Upper lobe of right lung (tissue), 1 donor: ENCODE measurements around the gene FOXP1. TPM values are rescaled to one million over a fixed set of nuclear protein-coding genes. Genes with fewer than 3 reads are reported as not detected.

Experiments
- ATAC-seq: fragments of 200-7000 bp; cut with Tn5 transposase; one replicate; pipeline ENCODE4 v1.9.1; 2020; ENCODE audit warnings: mild to moderate bottlenecking, moderate library complexity
- DNase-seq: peaks from one replicate; pipeline ENCODE4 v3.0.0-alpha.2; 2020
- H3K27ac ChIP-seq: fragments of 200-600 bp; one replicate; pipeline ENCODE4 v1.8.0; 2022
- H3K27me3 ChIP-seq: fragments of 200-600 bp; one replicate; pipeline ENCODE4 v1.8.0; 2022; ENCODE audit warnings: mild to moderate bottlenecking
- H3K36me3 ChIP-seq: fragments of 200-600 bp; one replicate; pipeline ENCODE4 v1.8.0; 2022
- H3K4me1 ChIP-seq: fragments of 200-600 bp; one replicate; pipeline ENCODE4 v1.8.0; 2022
- H3K4me3 ChIP-seq: fragments of 200-600 bp; one replicate; pipeline ENCODE4 v1.8.0; 2022; ENCODE audit warnings: mild to moderate bottlenecking
- H3K9me3 ChIP-seq: fragments of 200-600 bp; one replicate; pipeline ENCODE4 v1.8.0; 2022
- intact Hi-C: fragments of 100-400 bp; cut with DNase I; formaldehyde crosslinking; loops from one replicate; pipeline ENCODE4 v1.11.0; 2022
- total RNA-seq: library from RNA; stranded (reverse); fragmentation: NEBNext Ultra II Directional; extraction: Animal tissue kit (Norgen Biotek cat#: 25700); gene quantifications from one replicate; pipeline ENCODE4 v1.2.1, GENCODE V29; 2021
- TF ChIP-seq, protein P1 (sequence below): fragments of 200-600 bp; IDR thresholded peaks from one replicate; pipeline ENCODE4 v1.8.0; 2022; ENCODE audit warnings: antibody characterized with exemption
- donor health status: DM: no; HTN: yes; CAD: no; lungs with severe emphysema.

Gene FOXP1
- total RNA-seq, 1 donor from 2014 or later = 140 TPM

DNA sequence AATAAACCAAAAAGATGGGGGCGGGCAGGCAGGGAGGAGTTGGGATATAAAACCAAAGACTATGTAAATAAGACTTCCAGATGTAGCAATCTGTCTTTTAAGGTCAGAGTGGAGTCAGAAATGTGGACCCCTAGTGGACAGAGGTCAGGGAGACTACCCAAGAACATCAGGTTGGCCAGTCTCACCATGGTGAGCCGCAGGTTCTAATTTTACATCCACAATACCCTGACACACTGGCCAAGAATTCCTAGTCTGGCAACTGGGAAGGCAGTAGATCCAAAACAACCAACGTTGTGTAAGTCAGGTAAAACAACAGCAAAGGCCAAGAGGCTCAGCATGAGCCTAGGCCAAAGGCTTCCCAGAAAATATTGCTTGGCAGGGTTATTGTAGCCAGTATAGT is 203.4 kb downstream of the FOXP1 start:
- peaks cover 8% of the 10 kb centered on the region for H3K4me1 ChIP-seq
- TF ChIP-seq, protein P1, sequence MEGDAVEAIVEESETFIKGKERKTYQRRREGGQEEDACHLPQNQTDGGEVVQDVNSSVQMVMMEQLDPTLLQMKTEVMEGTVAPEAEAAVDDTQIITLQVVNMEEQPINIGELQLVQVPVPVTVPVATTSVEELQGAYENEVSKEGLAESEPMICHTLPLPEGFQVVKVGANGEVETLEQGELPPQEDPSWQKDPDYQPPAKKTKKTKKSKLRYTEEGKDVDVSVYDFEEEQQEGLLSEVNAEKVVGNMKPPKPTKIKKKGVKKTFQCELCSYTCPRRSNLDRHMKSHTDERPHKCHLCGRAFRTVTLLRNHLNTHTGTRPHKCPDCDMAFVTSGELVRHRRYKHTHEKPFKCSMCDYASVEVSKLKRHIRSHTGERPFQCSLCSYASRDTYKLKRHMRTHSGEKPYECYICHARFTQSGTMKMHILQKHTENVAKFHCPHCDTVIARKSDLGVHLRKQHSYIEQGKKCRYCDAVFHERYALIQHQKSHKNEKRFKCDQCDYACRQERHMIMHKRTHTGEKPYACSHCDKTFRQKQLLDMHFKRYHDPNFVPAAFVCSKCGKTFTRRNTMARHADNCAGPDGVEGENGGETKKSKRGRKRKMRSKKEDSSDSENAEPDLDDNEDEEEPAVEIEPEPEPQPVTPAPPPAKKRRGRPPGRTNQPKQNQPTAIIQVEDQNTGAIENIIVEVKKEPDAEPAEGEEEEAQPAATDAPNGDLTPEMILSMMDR = no peak
- no peaks in the 10 kb centered on the region for H3K36me3 ChIP-seq
- H3K27ac ChIP-seq = no peak overlapping the region
- no peak for ATAC-seq
- no peak overlapping the region for H3K4me3 ChIP-seq
- no peaks in the 10 kb centered on the region for H3K9me3 ChIP-seq
- intact Hi-C loops = no loop called here
- DNase-seq = no peak
- no peaks in the 10 kb centered on the region for H3K27me3 ChIP-seq

DNA sequence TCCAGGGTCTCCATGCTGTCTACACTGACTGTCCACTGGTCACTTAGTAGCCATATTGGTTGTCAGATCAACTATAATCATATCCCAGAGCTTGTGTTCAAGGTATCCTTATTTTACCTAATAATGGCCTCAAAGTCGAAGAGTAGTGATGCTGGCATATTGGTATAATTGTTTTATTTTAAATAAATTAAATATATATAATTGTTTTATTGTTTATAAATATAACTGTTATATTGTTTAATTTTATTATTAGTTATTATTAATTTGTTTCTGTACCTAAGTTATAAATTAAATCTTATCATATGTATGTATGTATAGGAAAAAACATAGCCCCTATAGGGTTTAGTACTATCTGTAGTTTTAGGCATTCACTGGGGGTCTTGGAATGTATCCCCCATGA is 205.0 kb downstream of the FOXP1 start:
- no peaks in the 10 kb centered on the region for H3K27me3 ChIP-seq
- H3K4me1 ChIP-seq = no peaks in the 10 kb centered on the region
- TF ChIP-seq, protein P1 = no peak
- DNase-seq = no peak
- no peaks in the 10 kb centered on the region for H3K36me3 ChIP-seq
- no peak overlapping the region for H3K4me3 ChIP-seq
- no peak overlapping the region for H3K27ac ChIP-seq
- ATAC-seq = no peak
- no peaks in the 10 kb centered on the region for H3K9me3 ChIP-seq
- intact Hi-C loops = no loop called here

GRCh38 chr3:71376911-71377310 is 206.6 kb downstream of the FOXP1 start:
- DNase-seq = no peak

GRCh38 chr3:71376503-71376902 is 207.0 kb downstream of the FOXP1 start:
- ATAC-seq (no peak), DNase-seq (no peak)
- Histone ChIP-seq H3K27me3 (no peaks in the 10 kb centered on the region), H3K27ac (no peak overlapping the region), H3K9me3 (no peaks in the 10 kb centered on the region), H3K4me1 (no peaks in the 10 kb centered on the region), H3K4me3 (no peak overlapping the region), H3K36me3 (no peaks in the 10 kb centered on the region)
- intact Hi-C loops = no loop called here
- TF ChIP-seq, protein P1 = no peak

More at GRCh38 chr3:71376911-71377310, 206.6 kb downstream of the FOXP1 start:
- H3K4me3 ChIP-seq = no peak overlapping the region
- H3K27ac ChIP-seq = no peak overlapping the region
- no peaks in the 10 kb centered on the region for H3K27me3 ChIP-seq
- no peaks in the 10 kb centered on the region for H3K4me1 ChIP-seq
- no peak for ATAC-seq
- no peaks in the 10 kb centered on the region for H3K36me3 ChIP-seq
- intact Hi-C loops = no loop called here
- TF ChIP-seq, protein P1 = no peak
- H3K9me3 ChIP-seq = no peaks in the 10 kb centered on the region

DNA sequence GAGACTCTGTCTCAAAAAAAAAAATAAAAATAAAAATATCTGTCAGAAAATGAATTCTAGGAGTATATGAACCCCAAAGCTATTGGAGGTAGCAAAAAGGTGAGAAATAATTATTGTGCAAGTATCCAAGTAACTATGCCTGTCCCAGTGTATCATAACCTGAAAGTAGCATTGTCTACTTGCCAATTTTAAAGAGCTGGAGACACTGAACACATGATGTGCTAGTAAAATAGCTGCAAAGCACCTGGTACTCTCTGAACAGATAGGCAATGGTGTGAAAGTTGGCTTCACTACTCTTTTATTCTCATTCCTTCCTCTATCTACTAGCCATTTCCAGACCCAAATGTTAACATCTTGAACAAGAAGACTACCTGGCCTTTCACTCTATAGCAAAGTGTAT is 208.9 kb downstream of the FOXP1 start:
- Histone ChIP-seq H3K27me3 (no peaks in the 10 kb centered on the region), H3K36me3 (no peaks in the 10 kb centered on the region), H3K4me1 (peaks cover 9% of the 10 kb centered on the region), H3K4me3 (no peak overlapping the region), H3K9me3 (no peaks in the 10 kb centered on the region), H3K27ac (no peak overlapping the region)
- ATAC-seq = no peak
- intact Hi-C loops = no loop called here
- TF ChIP-seq, protein P1 = no peak
- no peak for DNase-seq
